Left cardiac atrium (tissue), 4 donors: Measurements from ENCODE around the gene BAHCC1. TPM values are rescaled to one million over a fixed set of nuclear protein-coding genes. Genes with fewer than 3 reads are reported as not detected.
"Not testable (repeated sequence)": the region's sequence is repeated elsewhere in the genome, so short reads cannot be mapped to it uniquely, and the experiment has no call there.

Experiments used
- ATAC-seq, 2 donors: fragments of 200-7000 bp; cut with Tn5 transposase; one replicate each; pipeline ENCODE4 v1.9.1; 2020; ENCODE audit warnings: mild to moderate bottlenecking in 2 of 2, moderate library complexity in 2 of 2
- DNase-seq: peaks from one replicate; pipeline ENCODE4 v3.0.0-alpha.2; 2020
- intact Hi-C, 2 donors: fragments of 100-400 bp; cut with DNase I; formaldehyde crosslinking; loops; one replicate each; pipeline versions ENCODE4 v1.14.1 to v1.15.1; 2022 to 2023
- long read RNA-seq: library from polyadenylated mRNA; unstranded; transcript quantifications from one replicate; pipeline ENCODE4 v2.0.0, GENCODE V29; 2021
- total RNA-seq, 2 donors: library from RNA; stranded (reverse); fragmentation: NEBNext Ultra II Directional; extraction: Animal tissue kit (Norgen Biotek cat#: 25700); gene quantifications; one replicate each; pipeline ENCODE4 v1.2.1, GENCODE V29; 2021
- donor health status: DM: no; HTN: yes; CAD: no.
- donor health status: DM: no; HTN: yes; CAD: no; lungs with severe emphysema.
- donor health status: DM: yes; HTN: yes; CAD: no.
- donor health status: Dilated cardiomyopathy.

The BAHCC1 gene
- 1 to 10 TPM; 8.3 to 9.9 TPM for total RNA-seq
- long read RNA-seq, partial matches to known transcripts, result 2 of 3 reads
- long read RNA-seq, other reads (novel, unspliced or antisense), result 1 of 3 reads

- ATAC-seq, result peak; percentile 74 to 86
- DNase-seq, result peak; percentile 100
- intact Hi-C loops, result loop anchor here (5.0 to 10.0 kb wide), 2 partner anchors 103 to 140 kb away; no protein-coding TSS in a partner anchor
These were observed at the start of gene BAHCC1 for GRCh38 chr17:81394921-81395599. Gene BAHCC1, plus strand, starts transcription at chr17:81395457. Its CDS starts 4,283 bp downstream, at chr17:81399740.

GRCh38 chr17:81346090-81346907, 49.0 kb upstream of the BAHCC1 start:
- peak; percentile 83 to 87 for ATAC-seq
- intact Hi-C loops, result no loop called here
- DNase-seq, result peak; percentile 99

GRCh38 chr17:81346908-81347349, 48.3 kb upstream of the BAHCC1 start:
- intact Hi-C loops, result no loop called here

GRCh38 chr17:81347437-81347836, 47.8 kb upstream of the BAHCC1 start:
- intact Hi-C loops, result no loop called here
- DNase-seq, result peak; percentile 18
- ATAC-seq, result no peak

More at GRCh38 chr17:81346908-81347349, 48.3 kb upstream of the BAHCC1 start:
- DNase-seq (peak; percentile 37), ATAC-seq (no peak)

- DNase-seq (peak; percentile 17), ATAC-seq (no peak)
- intact Hi-C loops, result no loop called here
These were observed 46.9 kb upstream of the BAHCC1 start for GRCh38 chr17:81348097-81349055.

GRCh38 chr17:81349397-81350319, 45.6 kb upstream of the BAHCC1 start:
- ATAC-seq, result no peak

GRCh38 chr17:81350320-81350890, 44.9 kb upstream of the BAHCC1 start:
- ATAC-seq (no peak), DNase-seq (no peak)
- intact Hi-C loops, result no loop called here

More at GRCh38 chr17:81349397-81350319, 45.6 kb upstream of the BAHCC1 start:
- DNase-seq, result no peak
- intact Hi-C loops, result no loop called here

GRCh38 chr17:81351329-81352052, 43.8 kb upstream of the BAHCC1 start:
- intact Hi-C loops, ATAC-seq, DNase-seq: not testable (repeated sequence)

- DNase-seq, ATAC-seq, intact Hi-C loops: not testable (repeated sequence)
These were observed 43.2 kb upstream of the BAHCC1 start for GRCh38 chr17:81352056-81352455.

GRCh38 chr17:81354252-81354953, 40.9 kb upstream of the BAHCC1 start:
- intact Hi-C loops, result no loop called here
- ATAC-seq, result no peak
- DNase-seq, result no peak

- intact Hi-C loops, result no loop called here
- no peak for DNase-seq
- ATAC-seq, result no peak
These were observed 40.3 kb upstream of the BAHCC1 start for GRCh38 chr17:81354954-81355347.

- intact Hi-C loops, result no loop called here
- no peak for DNase-seq
- no peak for ATAC-seq
These were observed 36.0 kb upstream of the BAHCC1 start for GRCh38 chr17:81359218-81359617.

GRCh38 chr17:81362001-81362400, 33.3 kb upstream of the BAHCC1 start:
- DNase-seq, intact Hi-C loops, ATAC-seq: not testable (repeated sequence)

- intact Hi-C loops, result no loop called here
- no peak for DNase-seq
- ATAC-seq, result no peak
These were observed 30.7 kb upstream of the BAHCC1 start for GRCh38 chr17:81364278-81365147.

- peak; percentile 68 to 89 for ATAC-seq
- intact Hi-C loops, result no loop called here
- DNase-seq, result peak; percentile 75
These were observed 30.1 kb upstream of the BAHCC1 start for GRCh38 chr17:81365148-81365600.
